SK-N-SH (cell line): ENCODE measurements around the gene TANC1. TPM values are rescaled to one million over a fixed set of nuclear protein-coding genes. Genes with fewer than 3 reads are reported as not detected.
A peak's percentile ranks its signal among the peaks of the same experiment; 100 is the strongest.

Source experiments
- CTCF ChIA-PET: fragments of 300-600, 350-600 bp; formaldehyde crosslinking; extraction: SDS; loops from one replicate; lab custom pipeline; 2021; lab: Yijun Ruan, JAX
- POLR2A ChIA-PET: fragments of 350-600 bp; sonication (Branson Sonifier 250); formaldehyde crosslinking; extraction: SDS; loops from one replicate; lab custom pipeline; 2020; ENCODE audit warnings: antibody characterized with exemption, inconsistent platforms; lab: Yijun Ruan, JAX
- DNase-seq: peaks from one replicate; pipeline ENCODE4 v3.0.0; 2012
- H2AFZ ChIP-seq: fragments of 200-600 bp; sonication (generic); 2 replicates; pipeline ENCODE4 v1.8.1; 2016; ENCODE audit warnings: antibody characterized with exemption, mild to moderate bottlenecking, low read depth
- H3F3A ChIP-seq: fragments of 200-600 bp; sonication (generic); replicated peaks from 2 replicates; pipeline ENCODE3; 2016; ENCODE audit warnings: antibody characterized with exemption, mild to moderate bottlenecking; ENCODE audit not compliant: insufficient read depth
- H3K27ac ChIP-seq, 2 experiments: fragments of 200-500 bp in 1 of 2; fragments of 200-600 bp in 1 of 2; sonication (Bioruptor generic) in 1 of 2; sonication (generic), shearing (Covaris generic) in 1 of 2; 2 replicates each; pipeline versions ENCODE4 v1.5.1 to v1.6.1; 2014 to 2016; ENCODE audit warnings: low read depth in 2 of 2, inconsistent platforms in 1 of 2, low read length in 1 of 2, mild to moderate bottlenecking in 1 of 2, mixed read lengths in 1 of 2
- H3K27me3 ChIP-seq: fragments of 200-600 bp; sonication (generic), shearing (Covaris generic); 2 replicates; pipeline ENCODE4 v1.6.1; 2016; ENCODE audit warnings: mixed run types; ENCODE audit not compliant: insufficient read depth
- H3K36me3 ChIP-seq, 2 experiments: fragments of 200-500 bp in 1 of 2; fragments of 200-600 bp in 1 of 2; sonication (Bioruptor generic) in 1 of 2; sonication (generic) in 1 of 2; replicated peaks in 1 of 2; 2 replicates each; pipeline versions ENCODE3 to v1.5.1; 2014 to 2016; ENCODE audit warnings: low read length in 1 of 2, mild to moderate bottlenecking in 1 of 2; ENCODE audit not compliant: insufficient read depth in 2 of 2, control insufficient read depth in 1 of 2
- H3K4me1 ChIP-seq, 2 experiments: fragments of 200-500 bp in 1 of 2; fragments of 200-600 bp in 1 of 2; sonication (Bioruptor generic) in 1 of 2; sonication (generic), shearing (Covaris generic) in 1 of 2; 2 replicates each; pipeline versions ENCODE4 v1.5.1 to v1.6.1; 2014 to 2016; ENCODE audit warnings: low read depth in 1 of 2, low read length in 1 of 2, mixed run types in 1 of 2; ENCODE audit not compliant: insufficient read depth in 2 of 2, control insufficient read depth in 1 of 2
- H3K4me2 ChIP-seq: fragments of 200-600 bp; sonication (generic), shearing (Covaris generic); 2 replicates; pipeline ENCODE4 v1.6.1; 2017; ENCODE audit warnings: mixed run types
- H3K4me3 ChIP-seq, 2 experiments: fragments of 200-500 bp in 1 of 2; fragments of 200-600 bp in 1 of 2; sonication (Bioruptor generic) in 1 of 2; sonication (generic), shearing (Covaris generic) in 1 of 2; 2 replicates each; pipeline versions ENCODE4 v1.5.1 to v1.8.1; 2014 to 2016; ENCODE audit warnings: low read depth in 2 of 2, inconsistent platforms in 1 of 2, low read length in 1 of 2, mild to moderate bottlenecking in 1 of 2, mixed read lengths in 1 of 2, moderate library complexity in 1 of 2
- H3K79me2 ChIP-seq: fragments of 200-600 bp; sonication (generic); 2 replicates; pipeline ENCODE4 v1.8.1; 2017; ENCODE audit warnings: mild to moderate bottlenecking; ENCODE audit not compliant: insufficient read depth
- H3K9ac ChIP-seq: fragments of 200-600 bp; sonication (generic); 2 replicates; pipeline ENCODE4 v1.6.1; 2017; ENCODE audit warnings: mixed run types
- H3K9me2 ChIP-seq: fragments of 200-600 bp; sonication (generic); 2 replicates; pipeline ENCODE4 v1.6.1; 2017; ENCODE audit warnings: mixed run types
- H3K9me3 ChIP-seq: fragments of 200-600 bp; sonication (generic); 2 replicates; pipeline ENCODE4 v1.6.1; 2017; ENCODE audit warnings: mixed run types, mild to moderate bottlenecking, moderate library complexity
- H4K20me1 ChIP-seq: fragments of 200-600 bp; sonication (generic); 2 replicates; pipeline ENCODE4 v1.6.1; 2017; ENCODE audit warnings: mild to moderate bottlenecking, mixed run types; ENCODE audit not compliant: insufficient read depth
- CHD2 ChIP-seq: fragments of 150-350 bp; IDR thresholded peaks from 2 replicates; pipeline ENCODE4 v1.6.1; 2018; ENCODE audit warnings: low read length; ENCODE audit not compliant: partially characterized antibody
- ELF1 ChIP-seq: IDR thresholded peaks from 2 replicates; pipeline ENCODE4 v1.4.0; 2012
- EP300 ChIP-seq, 2 experiments: IDR thresholded peaks; 2 replicates each; pipeline versions ENCODE4 v1.4.0 to v1.6.1; 2012; ENCODE audit warnings: borderline replicate concordance in 1 of 2, low read depth in 1 of 2, low read length in 1 of 2
- EZH2phosphoT487 ChIP-seq: fragments of 200-600 bp; sonication (generic); IDR thresholded peaks from 2 replicates; pipeline ENCODE4 v1.6.1; 2017; ENCODE audit warnings: low read depth, mixed run types, mild to moderate bottlenecking, antibody characterized with exemption, moderate library complexity, borderline replicate concordance
- FOSL2 ChIP-seq: IDR thresholded peaks from 2 replicates; pipeline ENCODE4 v1.4.0; 2012; ENCODE audit warnings: low read depth, mild to moderate bottlenecking, moderate library complexity, borderline replicate concordance
- FOXM1 ChIP-seq: IDR thresholded peaks from 2 replicates; pipeline ENCODE4 v1.4.0; 2012; ENCODE audit warnings: low read depth, mild to moderate bottlenecking
- GABPA ChIP-seq: IDR thresholded peaks from 2 replicates; pipeline ENCODE4 v1.4.0; 2012; ENCODE audit warnings: low read depth, mild to moderate bottlenecking
- JUND ChIP-seq: IDR thresholded peaks from 2 replicates; pipeline ENCODE4 v1.4.0; 2012
- NFIC ChIP-seq: IDR thresholded peaks from 2 replicates; pipeline ENCODE4 v1.4.0; 2012; ENCODE audit warnings: borderline replicate concordance
- RCOR1 ChIP-seq: fragments of 150-350 bp; IDR thresholded peaks from 2 replicates; pipeline ENCODE4 v1.6.1; 2017; ENCODE audit warnings: antibody characterized with exemption, low read length
- RFX5 ChIP-seq: IDR thresholded peaks from 2 replicates; pipeline ENCODE4 v1.6.1; 2012; ENCODE audit warnings: mild to moderate bottlenecking, improper control_type of control experiment, low read length
- RXRA ChIP-seq: IDR thresholded peaks from 2 replicates; pipeline ENCODE4 v1.4.0; 2012; ENCODE audit warnings: low read depth, mild to moderate bottlenecking, borderline replicate concordance
- SIN3A ChIP-seq: IDR thresholded peaks from 2 replicates; pipeline ENCODE4 v1.6.1; 2012; ENCODE audit warnings: low read depth, mild to moderate bottlenecking, low read length, moderate library complexity, borderline replicate concordance
- TCF12 ChIP-seq: IDR thresholded peaks from 2 replicates; pipeline ENCODE4 v1.4.0; 2012
- WGBS: methylation state at CpG from one replicate; pipeline ENCODE4 v1.1.6; 2017; ENCODE audit warnings: low lambda C conversion rate; 5-methylcytosine and 5-hydroxymethylcytosine counted together
- polyA plus RNA-seq, 3 experiments: library from polyadenylated mRNA; depleted of rRNA; stranded (reverse); fragments of >200 nt; gene quantifications; 2 replicates each; pipeline ENCODE4 v1.2.3, GENCODE V29; 2012
- TF ChIP-seq, protein P1 (sequence below): IDR thresholded peaks from 2 replicates; pipeline ENCODE4; 2012
- TF ChIP-seq, protein P2 (sequence below): fragments of 150-350 bp; IDR thresholded peaks from 2 replicates; pipeline ENCODE4 v1.6.1; 2017; ENCODE audit warnings: antibody characterized with exemption, low read length, low read depth, borderline replicate concordance
- TF ChIP-seq, protein P3 (sequence below): fragments of 200-600 bp; sonication (generic); IDR thresholded peaks from 2 replicates; pipeline ENCODE4 v1.6.1; 2017; ENCODE audit warnings: antibody characterized with exemption, mild to moderate bottlenecking, moderate library complexity
- TF ChIP-seq, protein P4 (sequence below): IDR thresholded peaks from 2 replicates; pipeline ENCODE4 v1.4.0; 2012; ENCODE audit warnings: low read depth, borderline replicate concordance
- TF ChIP-seq, protein P5 (sequence below): IDR thresholded peaks from 2 replicates; pipeline ENCODE4 v1.6.1; 2012; ENCODE audit warnings: mild to moderate bottlenecking, low read depth, low read length, moderate library complexity

The TANC1 gene
- polyA plus RNA-seq, 1 of the 3 experiments (the other 2 are of a cell fraction): 19.2 TPM

DNA sequence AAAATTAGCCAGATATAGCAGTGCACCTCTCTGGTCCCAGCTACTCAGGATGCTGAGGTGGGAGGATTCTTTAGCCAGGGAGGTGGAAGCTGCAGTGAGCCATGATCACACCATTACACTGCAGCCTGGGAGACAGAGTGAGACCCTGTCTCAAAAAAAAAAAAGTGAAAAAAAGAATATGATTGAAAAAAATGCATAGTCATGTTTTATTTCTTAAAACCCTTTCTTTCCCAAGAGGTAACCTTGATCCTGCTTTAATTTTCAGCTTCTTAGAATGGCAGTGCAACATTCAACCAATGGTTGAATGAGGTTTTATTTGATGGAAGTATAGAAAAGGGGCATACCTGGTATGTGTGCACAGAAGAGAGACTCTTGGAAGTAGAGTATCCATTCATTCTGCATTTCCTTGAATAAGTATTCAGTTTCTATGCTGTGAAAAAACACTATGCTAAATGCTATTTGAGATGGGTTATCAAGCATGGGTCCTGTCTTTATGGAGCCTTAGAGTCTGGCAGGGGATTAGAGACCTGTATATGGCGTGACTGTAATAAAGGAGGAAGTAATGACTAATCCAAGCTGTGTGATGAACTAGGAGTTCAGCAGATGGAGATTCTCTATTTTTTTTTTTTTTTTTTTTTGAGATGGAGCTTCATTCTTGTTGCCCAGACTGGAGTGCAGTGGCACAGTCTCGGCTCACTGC, 171.8 kb downstream of the TANC1 start:
- H4K20me1 ChIP-seq: no peaks in the 10 kb centered on the region
- H3K9me3 ChIP-seq: no peaks in the 10 kb centered on the region
- no peaks in the 10 kb centered on the region for H3K27me3 ChIP-seq
- no peak for DNase-seq
- no peak overlapping the region for H2AFZ ChIP-seq
- peaks cover 27 to 39% of the 10 kb centered on the region in 2 experiments for H3K4me1 ChIP-seq
- TF ChIP-seq, protein P1, sequence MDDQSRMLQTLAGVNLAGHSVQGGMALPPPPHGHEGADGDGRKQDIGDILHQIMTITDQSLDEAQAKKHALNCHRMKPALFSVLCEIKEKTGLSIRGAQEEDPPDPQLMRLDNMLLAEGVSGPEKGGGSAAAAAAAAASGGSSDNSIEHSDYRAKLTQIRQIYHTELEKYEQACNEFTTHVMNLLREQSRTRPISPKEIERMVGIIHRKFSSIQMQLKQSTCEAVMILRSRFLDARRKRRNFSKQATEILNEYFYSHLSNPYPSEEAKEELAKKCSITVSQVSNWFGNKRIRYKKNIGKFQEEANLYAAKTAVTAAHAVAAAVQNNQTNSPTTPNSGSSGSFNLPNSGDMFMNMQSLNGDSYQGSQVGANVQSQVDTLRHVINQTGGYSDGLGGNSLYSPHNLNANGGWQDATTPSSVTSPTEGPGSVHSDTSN: no peak
- TF ChIP-seq FOSL2: peak; percentile 36; the same call in 1 of the 2 replicates
- TF ChIP-seq, protein P2, sequence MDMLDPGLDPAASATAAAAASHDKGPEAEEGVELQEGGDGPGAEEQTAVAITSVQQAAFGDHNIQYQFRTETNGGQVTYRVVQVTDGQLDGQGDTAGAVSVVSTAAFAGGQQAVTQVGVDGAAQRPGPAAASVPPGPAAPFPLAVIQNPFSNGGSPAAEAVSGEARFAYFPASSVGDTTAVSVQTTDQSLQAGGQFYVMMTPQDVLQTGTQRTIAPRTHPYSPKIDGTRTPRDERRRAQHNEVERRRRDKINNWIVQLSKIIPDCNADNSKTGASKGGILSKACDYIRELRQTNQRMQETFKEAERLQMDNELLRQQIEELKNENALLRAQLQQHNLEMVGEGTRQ: no peak
- no peak for TF ChIP-seq FOXM1
- no peak for TF ChIP-seq RFX5
- TF ChIP-seq, protein P3, sequence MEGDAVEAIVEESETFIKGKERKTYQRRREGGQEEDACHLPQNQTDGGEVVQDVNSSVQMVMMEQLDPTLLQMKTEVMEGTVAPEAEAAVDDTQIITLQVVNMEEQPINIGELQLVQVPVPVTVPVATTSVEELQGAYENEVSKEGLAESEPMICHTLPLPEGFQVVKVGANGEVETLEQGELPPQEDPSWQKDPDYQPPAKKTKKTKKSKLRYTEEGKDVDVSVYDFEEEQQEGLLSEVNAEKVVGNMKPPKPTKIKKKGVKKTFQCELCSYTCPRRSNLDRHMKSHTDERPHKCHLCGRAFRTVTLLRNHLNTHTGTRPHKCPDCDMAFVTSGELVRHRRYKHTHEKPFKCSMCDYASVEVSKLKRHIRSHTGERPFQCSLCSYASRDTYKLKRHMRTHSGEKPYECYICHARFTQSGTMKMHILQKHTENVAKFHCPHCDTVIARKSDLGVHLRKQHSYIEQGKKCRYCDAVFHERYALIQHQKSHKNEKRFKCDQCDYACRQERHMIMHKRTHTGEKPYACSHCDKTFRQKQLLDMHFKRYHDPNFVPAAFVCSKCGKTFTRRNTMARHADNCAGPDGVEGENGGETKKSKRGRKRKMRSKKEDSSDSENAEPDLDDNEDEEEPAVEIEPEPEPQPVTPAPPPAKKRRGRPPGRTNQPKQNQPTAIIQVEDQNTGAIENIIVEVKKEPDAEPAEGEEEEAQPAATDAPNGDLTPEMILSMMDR: no peak
- TF ChIP-seq RCOR1: no peak
- TF ChIP-seq TCF12: peak; percentile 46; the same call in 1 of the 2 replicates
- TF ChIP-seq, protein P4, sequence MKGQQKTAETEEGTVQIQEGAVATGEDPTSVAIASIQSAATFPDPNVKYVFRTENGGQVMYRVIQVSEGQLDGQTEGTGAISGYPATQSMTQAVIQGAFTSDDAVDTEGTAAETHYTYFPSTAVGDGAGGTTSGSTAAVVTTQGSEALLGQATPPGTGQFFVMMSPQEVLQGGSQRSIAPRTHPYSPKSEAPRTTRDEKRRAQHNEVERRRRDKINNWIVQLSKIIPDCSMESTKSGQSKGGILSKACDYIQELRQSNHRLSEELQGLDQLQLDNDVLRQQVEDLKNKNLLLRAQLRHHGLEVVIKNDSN: no peak
- TF ChIP-seq NFIC: no peak
- TF ChIP-seq JUND: peak; percentile 25; the same call in 1 of the 2 replicates
- no peak for TF ChIP-seq CHD2
- TF ChIP-seq RXRA: no peak
- no peak for TF ChIP-seq SIN3A
- TF ChIP-seq, protein P5, sequence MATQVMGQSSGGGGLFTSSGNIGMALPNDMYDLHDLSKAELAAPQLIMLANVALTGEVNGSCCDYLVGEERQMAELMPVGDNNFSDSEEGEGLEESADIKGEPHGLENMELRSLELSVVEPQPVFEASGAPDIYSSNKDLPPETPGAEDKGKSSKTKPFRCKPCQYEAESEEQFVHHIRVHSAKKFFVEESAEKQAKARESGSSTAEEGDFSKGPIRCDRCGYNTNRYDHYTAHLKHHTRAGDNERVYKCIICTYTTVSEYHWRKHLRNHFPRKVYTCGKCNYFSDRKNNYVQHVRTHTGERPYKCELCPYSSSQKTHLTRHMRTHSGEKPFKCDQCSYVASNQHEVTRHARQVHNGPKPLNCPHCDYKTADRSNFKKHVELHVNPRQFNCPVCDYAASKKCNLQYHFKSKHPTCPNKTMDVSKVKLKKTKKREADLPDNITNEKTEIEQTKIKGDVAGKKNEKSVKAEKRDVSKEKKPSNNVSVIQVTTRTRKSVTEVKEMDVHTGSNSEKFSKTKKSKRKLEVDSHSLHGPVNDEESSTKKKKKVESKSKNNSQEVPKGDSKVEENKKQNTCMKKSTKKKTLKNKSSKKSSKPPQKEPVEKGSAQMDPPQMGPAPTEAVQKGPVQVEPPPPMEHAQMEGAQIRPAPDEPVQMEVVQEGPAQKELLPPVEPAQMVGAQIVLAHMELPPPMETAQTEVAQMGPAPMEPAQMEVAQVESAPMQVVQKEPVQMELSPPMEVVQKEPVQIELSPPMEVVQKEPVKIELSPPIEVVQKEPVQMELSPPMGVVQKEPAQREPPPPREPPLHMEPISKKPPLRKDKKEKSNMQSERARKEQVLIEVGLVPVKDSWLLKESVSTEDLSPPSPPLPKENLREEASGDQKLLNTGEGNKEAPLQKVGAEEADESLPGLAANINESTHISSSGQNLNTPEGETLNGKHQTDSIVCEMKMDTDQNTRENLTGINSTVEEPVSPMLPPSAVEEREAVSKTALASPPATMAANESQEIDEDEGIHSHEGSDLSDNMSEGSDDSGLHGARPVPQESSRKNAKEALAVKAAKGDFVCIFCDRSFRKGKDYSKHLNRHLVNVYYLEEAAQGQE: no peak
- no peak for TF ChIP-seq GABPA
- TF ChIP-seq EP300 (IDR thresholded peaks at IDR 0.05; ENCODE audit: borderline replicate concordance in 1 of 2, low read depth in 1 of 2, low read length in 1 of 2): peak in 1 of 2 experiments; percentile 13; a peak in 1 of 4 replicates
- TF ChIP-seq EZH2phosphoT487: no peak
- TF ChIP-seq ELF1: no peak
- H3K9me2 ChIP-seq: no peaks in the 10 kb centered on the region
- 33% methylated on average over 2 of the region's 2 CpGs for WGBS
- no peak overlapping the region; the same call in 1 of the 2 replicates for H3K9ac ChIP-seq
- no peak overlapping the region for H3K4me3 ChIP-seq
- peak overlapping the region in 1 of 2 experiments; percentile 97; a peak in 2 of 4 replicates for H3K27ac ChIP-seq
- H3F3A ChIP-seq: peaks cover 20% of the 10 kb centered on the region
- H3K4me2 ChIP-seq: peak overlapping the region; percentile 12; the same call in 1 of the 2 replicates
- ChIA-PET POLR2A (interaction anchor here (0.6 to 0.7 kb wide), 2 partner anchors 47 to 165 kb away, joined by 3 read pairs; no protein-coding TSS in a partner anchor), CTCF (interaction anchor here (0.6 to 1.7 kb wide), 4 partner anchors 12 to 438 kb away, joined by 3 to 4 read pairs (median 4); no protein-coding TSS in a partner anchor)
- H3K79me2 ChIP-seq: peaks cover 17% of the 10 kb centered on the region
- H3K36me3 ChIP-seq: no peaks in the 10 kb centered on the region
